ENCODE results near the gene ZNF678. TPM values are rescaled to one million over a fixed set of nuclear protein-coding genes. Genes with fewer than 3 reads are reported as not detected.

Gene ZNF678
- total RNA-seq, 4 donors from 2014 or later: 1.2 to 6.8 (median 2.5) TPM

DNA sequence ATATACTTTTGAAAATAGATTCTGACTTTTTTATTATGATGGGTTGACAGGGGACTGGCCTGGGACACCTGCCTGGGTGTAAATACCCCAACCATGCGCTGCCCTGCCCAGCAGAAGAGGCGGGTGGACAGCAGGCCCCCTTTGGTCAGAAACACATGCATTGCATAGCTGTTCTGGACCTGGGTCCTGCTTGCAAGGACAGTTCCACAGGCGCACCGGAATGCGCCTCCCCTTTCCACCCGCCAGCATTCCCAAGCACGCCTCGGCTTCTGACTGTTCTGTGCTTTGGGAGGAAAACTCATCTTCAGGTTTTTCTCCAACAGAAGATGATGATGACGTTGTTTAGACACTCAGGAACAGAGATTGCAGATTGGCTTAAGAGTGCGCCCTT, 428 bp upstream of the ZNF678 start:
- TF ChIP-seq POLR2A (IDR thresholded peaks at IDR 0.05) (no peak), CTCF (IDR thresholded peaks at IDR 0.05) (no peak)
- no peak overlapping the region for H3K4me3 ChIP-seq (ENCODE audit: low read depth, poor library complexity, severe bottlenecking)
- intact Hi-C loops (cut with DNase I; ENCODE audit: low total_unique reads): no loop called here
- WGBS, 2 donors: 89 to 92% methylated on average over 10 of the region's 10 CpGs
- no peak for DNase-seq (ENCODE audit: low spot score in 2 of 2)

GRCh38 chr1:227567256-227567655, 3.9 kb downstream of the ZNF678 start:
- no peak for TF ChIP-seq CTCF (IDR thresholded peaks at IDR 0.05)
- DNase-seq (ENCODE audit: low spot score in 2 of 2): no peak
- intact Hi-C loops (cut with DNase I; ENCODE audit: low total_unique reads): no loop called here
- no peak overlapping the region for H3K4me3 ChIP-seq (ENCODE audit: low read depth, poor library complexity, severe bottlenecking)
- WGBS, 2 donors: 86 to 91% methylated on average over 4 of the region's 4 CpGs

DNA sequence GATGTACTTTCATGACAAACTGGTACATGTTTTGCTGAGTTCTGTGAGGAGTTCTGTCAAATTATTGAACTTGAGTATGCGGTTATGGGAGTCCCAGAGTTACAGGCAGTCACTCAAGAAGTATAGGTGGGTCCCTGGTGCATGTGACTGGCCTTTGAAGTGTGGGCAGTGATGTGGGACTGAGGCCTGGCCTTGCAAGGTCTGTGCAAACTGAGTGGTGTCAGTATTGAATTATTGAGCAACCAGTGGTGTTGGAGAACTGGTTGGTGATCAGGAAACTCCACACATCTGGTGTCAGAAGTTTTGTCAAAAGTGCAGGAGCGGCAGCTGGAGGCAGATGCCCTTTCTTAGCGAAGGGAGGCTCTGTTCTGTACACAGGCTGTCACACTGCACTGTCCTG, 5.2 kb downstream of the ZNF678 start:
- no peak for DNase-seq (ENCODE audit: low spot score in 2 of 2)
- 91 to 93% methylated on average over 3 of the region's 3 CpGs for WGBS, 2 donors
- H3K4me3 ChIP-seq (ENCODE audit: low read depth, poor library complexity, severe bottlenecking): no peak overlapping the region
- TF ChIP-seq CTCF (IDR thresholded peaks at IDR 0.05) (no peak), POLR2A (IDR thresholded peaks at IDR 0.05) (no peak)
- intact Hi-C loops (cut with DNase I; ENCODE audit: low total_unique reads): no loop called here

DNA sequence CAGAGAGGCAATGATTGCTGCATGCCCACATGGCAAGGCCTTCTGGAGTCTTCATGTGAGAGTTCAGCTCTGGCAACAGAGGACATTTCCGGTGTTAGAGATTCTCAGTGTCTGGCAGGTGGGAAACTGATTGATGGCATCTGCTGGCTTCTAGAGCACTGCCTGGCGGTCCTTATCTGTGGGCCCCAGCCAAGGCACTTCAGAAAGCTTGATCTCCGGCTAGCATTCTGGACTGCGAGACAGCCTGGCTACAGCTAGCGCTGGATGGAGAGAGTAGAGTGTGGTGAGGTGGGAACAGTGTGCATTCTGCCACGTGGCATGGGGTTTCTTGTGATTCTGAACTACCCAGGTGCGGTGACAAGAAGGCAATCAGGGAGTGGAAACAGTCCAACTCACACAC, 9.4 kb downstream of the ZNF678 start:
- DNase-seq (ENCODE audit: low spot score in 2 of 2): no peak
- H3K4me3 ChIP-seq (ENCODE audit: low read depth, poor library complexity, severe bottlenecking): no peak overlapping the region
- 91 to 94% methylated on average over 7 of the region's 7 CpGs for WGBS, 2 donors
- intact Hi-C loops (cut with DNase I; ENCODE audit: low total_unique reads): no loop called here
- TF ChIP-seq CTCF (IDR thresholded peaks at IDR 0.05) (no peak), POLR2A (IDR thresholded peaks at IDR 0.05) (no peak)

DNA sequence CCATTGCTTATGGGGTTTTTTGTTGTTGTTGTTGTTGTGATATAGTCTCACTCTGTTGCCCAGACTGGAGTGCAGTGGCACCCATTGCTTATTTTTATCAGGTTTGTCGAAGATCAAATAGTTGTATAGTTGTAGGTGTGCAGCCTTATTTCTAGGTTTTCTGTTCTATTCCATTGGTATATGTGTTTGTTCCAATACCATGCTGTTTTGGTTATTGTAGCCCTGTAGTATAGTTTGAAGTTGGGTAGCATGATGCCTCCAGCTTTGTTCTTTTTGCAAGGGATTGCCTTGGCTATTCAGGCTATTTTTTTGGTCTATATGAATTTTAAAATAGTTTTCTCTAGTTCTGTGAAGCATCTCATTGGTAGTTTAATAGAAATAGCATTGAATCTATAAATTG, 11.6 kb downstream of the ZNF678 start:
- intact Hi-C loops (cut with DNase I; ENCODE audit: low total_unique reads): no loop called here
- no peak overlapping the region for H3K4me3 ChIP-seq (ENCODE audit: low read depth, poor library complexity, severe bottlenecking)
- WGBS, 2 donors: 93 to 100% methylated on average over 1 of the region's 1 CpG
- no peak for TF ChIP-seq CTCF (IDR thresholded peaks at IDR 0.05)
- TF ChIP-seq POLR2A (IDR thresholded peaks at IDR 0.05): no peak
- DNase-seq (ENCODE audit: low spot score in 2 of 2): no peak

GRCh38 chr1:227576189-227576588, 12.8 kb downstream of the ZNF678 start:
- intact Hi-C loops (cut with DNase I; ENCODE audit: low total_unique reads): no loop called here
- no peak for DNase-seq (ENCODE audit: low spot score in 2 of 2)
- no peak overlapping the region for H3K4me3 ChIP-seq (ENCODE audit: low read depth, poor library complexity, severe bottlenecking)
- TF ChIP-seq POLR2A (IDR thresholded peaks at IDR 0.05) (no peak), CTCF (IDR thresholded peaks at IDR 0.05) (no peak)
